ENCODE results near the gene SPTBN2. TPM values are rescaled to one million over a fixed set of nuclear protein-coding genes. Genes with fewer than 3 reads are reported as not detected.

SPTBN2 gene
- total RNA-seq, result under 1 TPM; 0.41 to 0.52 TPM

- peaks cover 15% of the 10 kb centered on the region for H3K4me1 Mint-ChIP-seq
Observed at GRCh38 chr11:66728693-66729385, at the start of gene SPTBN2. Gene SPTBN2 (minus strand): TSS chr11:66729216. CDS start chr11:66721240, 7,976 bp downstream.

GRCh38 chr11:66768818-66769217, 39.8 kb upstream of the SPTBN2 start:
- no peak overlapping the region for H3K27ac Mint-ChIP-seq
- ATAC-seq (no peak), DNase-seq (no peak)
- no peaks in the 10 kb centered on the region for H3K4me1 Mint-ChIP-seq
- no peaks in the 10 kb centered on the region for H3K36me3 Mint-ChIP-seq
- H3K4me3 Mint-ChIP-seq, result no peak overlapping the region
- CTCF ChIA-PET, result interaction anchor here (1.0 to 1.2 kb wide), 2 partner anchors 18 to 73 kb away, joined by 3 read pairs; no protein-coding TSS in a partner anchor
- no peaks in the 10 kb centered on the region for H3K27me3 Mint-ChIP-seq
- no peaks in the 10 kb centered on the region for H3K9me3 Mint-ChIP-seq (ENCODE audit: low read depth)

More at GRCh38 chr11:66728693-66729385, at the start of gene SPTBN2:
- peak within 1 kb of the TSS; percentile 62 for H3K4me3 Mint-ChIP-seq
- no peaks in the 10 kb centered on the region for H3K9me3 Mint-ChIP-seq (ENCODE audit: low read depth)
- no peak within 1 kb of the TSS for H3K27ac Mint-ChIP-seq
- H3K36me3 Mint-ChIP-seq, result peaks cover 3% of the 10 kb centered on the region
- ATAC-seq (no peak), DNase-seq (no peak)
- CTCF ChIA-PET, result interaction anchor here (0.5 kb wide), 1 partner anchor 335 kb away, joined by 3 read pairs; no protein-coding TSS in a partner anchor
- peaks cover 72% of the 10 kb centered on the region for H3K27me3 Mint-ChIP-seq

GRCh38 chr11:66768088-66768521, 39.1 kb upstream of the SPTBN2 start:
- CTCF ChIA-PET, result interaction anchor here (1.2 kb wide), 1 partner anchor 18 kb away, joined by 3 read pairs; no protein-coding TSS in a partner anchor
- Mint-ChIP-seq H3K4me3 (no peak overlapping the region), H3K9me3 (ENCODE audit: low read depth) (no peaks in the 10 kb centered on the region), H3K4me1 (no peaks in the 10 kb centered on the region), H3K27me3 (no peaks in the 10 kb centered on the region), H3K27ac (no peak overlapping the region), H3K36me3 (peaks cover under 1% of the 10 kb centered on the region)
- no peak for DNase-seq
- ATAC-seq, result no peak

- Mint-ChIP-seq H3K4me3 (no peak overlapping the region), H3K27ac (no peak overlapping the region), H3K36me3 (peaks cover 1% of the 10 kb centered on the region), H3K4me1 (no peaks in the 10 kb centered on the region), H3K9me3 (ENCODE audit: low read depth) (no peaks in the 10 kb centered on the region), H3K27me3 (no peaks in the 10 kb centered on the region)
- no peak for DNase-seq
- CTCF ChIA-PET, result interaction anchor here (1.2 kb wide), 1 partner anchor 19 kb away, joined by 3 read pairs; no protein-coding TSS in a partner anchor
- no peak for ATAC-seq
Observed at GRCh38 chr11:66767666-66768065, 38.6 kb upstream of the SPTBN2 start.

GRCh38 chr11:66766681-66767080, 37.7 kb upstream of the SPTBN2 start:
- H3K4me1 Mint-ChIP-seq, result no peaks in the 10 kb centered on the region
- no peak overlapping the region for H3K27ac Mint-ChIP-seq
- DNase-seq (no peak), ATAC-seq (no peak)
- peaks cover 1% of the 10 kb centered on the region for H3K36me3 Mint-ChIP-seq
- CTCF ChIA-PET, result interaction anchor here (0.9 to 1.0 kb wide), 2 partner anchors 88 to 381 kb away, joined by 3 read pairs; no protein-coding TSS in a partner anchor
- no peaks in the 10 kb centered on the region for H3K27me3 Mint-ChIP-seq
- H3K4me3 Mint-ChIP-seq, result no peak overlapping the region
- no peaks in the 10 kb centered on the region for H3K9me3 Mint-ChIP-seq (ENCODE audit: low read depth)

GRCh38 chr11:66762088-66762487, 33.1 kb upstream of the SPTBN2 start:
- Mint-ChIP-seq H3K27me3 (no peaks in the 10 kb centered on the region), H3K4me1 (no peaks in the 10 kb centered on the region), H3K27ac (no peak overlapping the region), H3K4me3 (no peak overlapping the region), H3K36me3 (peaks cover 1% of the 10 kb centered on the region), H3K9me3 (ENCODE audit: low read depth) (no peaks in the 10 kb centered on the region)
- no peak for DNase-seq
- CTCF ChIA-PET, result no interaction called here
- ATAC-seq, result no peak

- Mint-ChIP-seq H3K27ac (no peak overlapping the region), H3K27me3 (no peaks in the 10 kb centered on the region), H3K4me1 (no peaks in the 10 kb centered on the region), H3K36me3 (no peaks in the 10 kb centered on the region), H3K9me3 (ENCODE audit: low read depth) (no peaks in the 10 kb centered on the region), H3K4me3 (no peak overlapping the region)
- DNase-seq, result no peak
- no peak for ATAC-seq
- CTCF ChIA-PET, result interaction anchor here (0.7 kb wide), 1 partner anchor 93 kb away, joined by 4 read pairs; no protein-coding TSS in a partner anchor
Observed at GRCh38 chr11:66752148-66752547, 23.1 kb upstream of the SPTBN2 start.

GRCh38 chr11:66749091-66749490, 20.1 kb upstream of the SPTBN2 start:
- H3K4me3 Mint-ChIP-seq, result no peak overlapping the region
- DNase-seq, result no peak
- no peaks in the 10 kb centered on the region for H3K27me3 Mint-ChIP-seq
- ATAC-seq, result no peak
- peaks cover 11% of the 10 kb centered on the region for H3K4me1 Mint-ChIP-seq
- H3K9me3 Mint-ChIP-seq (ENCODE audit: low read depth), result no peaks in the 10 kb centered on the region
- CTCF ChIA-PET, result no interaction called here
- H3K27ac Mint-ChIP-seq, result no peak overlapping the region
- H3K36me3 Mint-ChIP-seq, result no peaks in the 10 kb centered on the region

- H3K4me3 Mint-ChIP-seq, result no peak overlapping the region
- DNase-seq, result no peak
- no peak for ATAC-seq
- peaks cover 12% of the 10 kb centered on the region for H3K4me1 Mint-ChIP-seq
- CTCF ChIA-PET, result interaction anchor here (1.1 to 1.4 kb wide), 2 partner anchors 11 to 15 kb away, joined by 3 read pairs; no protein-coding TSS in a partner anchor
- H3K36me3 Mint-ChIP-seq, result peaks cover 4% of the 10 kb centered on the region
- no peaks in the 10 kb centered on the region for H3K9me3 Mint-ChIP-seq (ENCODE audit: low read depth)
- no peaks in the 10 kb centered on the region for H3K27me3 Mint-ChIP-seq
- H3K27ac Mint-ChIP-seq, result no peak overlapping the region
Observed at GRCh38 chr11:66747480-66747879, 18.5 kb upstream of the SPTBN2 start.

GRCh38 chr11:66745356-66746235, 16.6 kb upstream of the SPTBN2 start:
- H3K27me3 Mint-ChIP-seq, result peaks cover 2% of the 10 kb centered on the region
- H3K4me3 Mint-ChIP-seq, result peak overlapping the region; percentile 89
- H3K4me1 Mint-ChIP-seq, result peaks cover 12% of the 10 kb centered on the region
- ATAC-seq (peak; percentile 67), DNase-seq (peak; percentile 70)
- H3K9me3 Mint-ChIP-seq (ENCODE audit: low read depth), result peaks cover 5% of the 10 kb centered on the region
- H3K27ac Mint-ChIP-seq, result peak overlapping the region; percentile 76
- CTCF ChIA-PET, result interaction anchor here (0.6 kb wide), 1 partner anchor 67 kb away, joined by 4 read pairs; the partner anchor contains the start of gene RBM4B
- peaks cover 6% of the 10 kb centered on the region for H3K36me3 Mint-ChIP-seq

GRCh38 chr11:66744485-66745355, 15.7 kb upstream of the SPTBN2 start:
- DNase-seq (peak; percentile 89), ATAC-seq (peak; percentile 91)
- peaks cover 6% of the 10 kb centered on the region for H3K36me3 Mint-ChIP-seq
- CTCF ChIA-PET, result no interaction called here
- peaks cover 5% of the 10 kb centered on the region for H3K9me3 Mint-ChIP-seq (ENCODE audit: low read depth)
- H3K27me3 Mint-ChIP-seq, result peaks cover 2% of the 10 kb centered on the region
- peak overlapping the region; percentile 76 for H3K27ac Mint-ChIP-seq
- peaks cover 12% of the 10 kb centered on the region for H3K4me1 Mint-ChIP-seq
- peak overlapping the region; percentile 89 for H3K4me3 Mint-ChIP-seq

- no peak overlapping the region for H3K27ac Mint-ChIP-seq
Observed at GRCh38 chr11:66743271-66743968, 14.4 kb upstream of the SPTBN2 start.

More at GRCh38 chr11:66743271-66743968, 14.4 kb upstream of the SPTBN2 start:
- no peak for ATAC-seq
- Mint-ChIP-seq H3K4me1 (peaks cover 12% of the 10 kb centered on the region), H3K36me3 (peaks cover 6% of the 10 kb centered on the region), H3K4me3 (peak overlapping the region; percentile 89), H3K27me3 (peaks cover 2% of the 10 kb centered on the region), H3K9me3 (ENCODE audit: low read depth) (peaks cover 5% of the 10 kb centered on the region)
- CTCF ChIA-PET, result interaction anchor here (0.5 to 1.2 kb wide), 3 partner anchors 13 to 329 kb away, joined by 3 to 4 read pairs (median 3); no protein-coding TSS in a partner anchor
- no peak for DNase-seq

Data from activated CD8-positive, alpha-beta memory T cell treated with anti-CD3 and anti-CD28 coated beads, Interleukin-2, amount 10 ng/mL, durations not matched to agents 7 days and 5 days (primary cell).